Astrocyte (in vitro differentiated cells and primary cell): ENCODE results near the gene CYTH3. TPM values are rescaled to one million over a fixed set of nuclear protein-coding genes. Genes with fewer than 3 reads are reported as not detected.

Experiments used
- DNase-seq: peaks from one replicate; pipeline ENCODE4 v3.0.0-alpha.2; 2010; ENCODE audit warnings: low read depth
- FAIRE-seq: peaks from 2 replicates; lab custom pipeline; 2011; peaks lifted over from hg19 to GRCh38; lab: Jason Lieb, UNC
- H2AFZ ChIP-seq: 2 replicates; pipeline ENCODE4 v1.6.0; 2012; ENCODE audit warnings: low read depth, low read length, inconsistent platforms
- H3K27ac ChIP-seq: 2 replicates; pipeline ENCODE4 v1.5.1; 2011; ENCODE audit warnings: low read depth, low read length, inconsistent platforms
- H3K27me3 ChIP-seq: 2 replicates; pipeline ENCODE4 v1.6.0; 2011; ENCODE audit warnings: low read length, inconsistent platforms; ENCODE audit not compliant: insufficient read depth
- H3K36me3 ChIP-seq: 2 replicates; pipeline ENCODE4 v1.5.1; 2011; ENCODE audit warnings: low read length, inconsistent platforms; ENCODE audit not compliant: insufficient read depth
- H3K4me1 ChIP-seq: 2 replicates; pipeline ENCODE4 v1.5.1; 2011; ENCODE audit warnings: low read length, inconsistent platforms; ENCODE audit not compliant: insufficient read depth
- H3K4me2 ChIP-seq: 2 replicates; pipeline ENCODE4 v1.6.0; 2012; ENCODE audit warnings: low read length, inconsistent platforms
- H3K4me3 ChIP-seq: 2 replicates; pipeline ENCODE4 v1.5.1; 2011; ENCODE audit warnings: low read depth, mild to moderate bottlenecking, low read length, inconsistent platforms; ENCODE audit not compliant: insufficient read depth
- H3K79me2 ChIP-seq: 2 replicates; pipeline ENCODE4 v1.6.0; 2012; ENCODE audit warnings: mild to moderate bottlenecking, low read length, inconsistent platforms; ENCODE audit not compliant: insufficient read depth
- H3K9ac ChIP-seq: 2 replicates; pipeline ENCODE4 v1.6.0; 2012; ENCODE audit warnings: mild to moderate bottlenecking, low read length, inconsistent platforms
- H3K9me3 ChIP-seq: 2 replicates; pipeline ENCODE4 v1.5.1; 2012; ENCODE audit warnings: low read depth, mild to moderate bottlenecking, low read length, inconsistent platforms; ENCODE audit not compliant: insufficient read depth
- H4K20me1 ChIP-seq: 2 replicates; pipeline ENCODE4 v1.6.0; 2012; ENCODE audit warnings: low read length, inconsistent platforms; ENCODE audit not compliant: insufficient read depth
- H3K27ac Mint-ChIP-seq: one replicate; pipeline ENCODE4 v1.8.0; 2021; ENCODE audit warnings: mild to moderate bottlenecking, mixed read lengths; ENCODE audit not compliant: unreplicated experiment
- H3K27me3 Mint-ChIP-seq: one replicate; pipeline ENCODE4 v1.8.0; 2021; ENCODE audit warnings: low read depth, mixed read lengths; ENCODE audit not compliant: unreplicated experiment
- H3K36me3 Mint-ChIP-seq: one replicate; pipeline ENCODE4 v1.8.0; 2021; ENCODE audit warnings: low read depth, mixed read lengths; ENCODE audit not compliant: unreplicated experiment
- H3K4me1 Mint-ChIP-seq: one replicate; pipeline ENCODE4 v1.8.0; 2021; ENCODE audit warnings: low read depth, mixed read lengths; ENCODE audit not compliant: unreplicated experiment
- H3K4me3 Mint-ChIP-seq: one replicate; pipeline ENCODE4 v1.8.0; 2021; ENCODE audit warnings: mild to moderate bottlenecking, moderate library complexity, mixed read lengths; ENCODE audit not compliant: unreplicated experiment
- H3K9me3 Mint-ChIP-seq: one replicate; pipeline ENCODE4 v1.8.0; 2021; ENCODE audit warnings: mild to moderate bottlenecking, mixed read lengths; ENCODE audit not compliant: unreplicated experiment
- EZH2 ChIP-seq: IDR thresholded peaks from 2 replicates; pipeline ENCODE4 v1.6.1; 2012; ENCODE audit warnings: mild to moderate bottlenecking, low read length, inconsistent platforms; ENCODE audit not compliant: insufficient read depth
- total RNA-seq: library from RNA; stranded (reverse); gene quantifications from 2 replicates; pipeline ENCODE4 v1.2.1, GENCODE V29; 2021
- TF ChIP-seq, protein P1 (sequence below): IDR thresholded peaks from 2 replicates; pipeline ENCODE4 v1.5.1; 2011; ENCODE audit warnings: low read depth, mild to moderate bottlenecking, inconsistent platforms, low read length, moderate library complexity; ENCODE audit not compliant: insufficient read depth

Gene CYTH3
- total RNA-seq, 1 donor from 2014 or later, result 29.3 TPM

DNA sequence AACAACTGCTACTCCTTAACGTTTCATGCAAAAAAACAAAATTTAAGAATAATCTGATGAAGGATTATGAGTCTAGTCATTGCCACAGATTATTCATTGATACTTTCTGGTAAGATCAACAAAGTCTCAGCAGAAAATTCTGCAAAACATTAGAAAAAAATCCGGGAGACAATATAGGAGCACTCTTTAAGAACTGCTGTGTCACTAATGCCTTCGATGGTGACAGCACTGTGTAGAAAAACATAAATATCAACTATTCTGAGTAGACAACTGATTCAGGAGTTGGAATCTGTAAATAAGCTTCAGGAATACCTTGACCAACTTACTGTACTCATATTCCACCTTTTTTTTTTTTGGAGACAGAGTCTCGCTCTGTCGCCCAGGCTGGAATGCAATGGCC lies 69.0 kb downstream of the CYTH3 start:
- no peak for TF ChIP-seq EZH2
- TF ChIP-seq, protein P1, sequence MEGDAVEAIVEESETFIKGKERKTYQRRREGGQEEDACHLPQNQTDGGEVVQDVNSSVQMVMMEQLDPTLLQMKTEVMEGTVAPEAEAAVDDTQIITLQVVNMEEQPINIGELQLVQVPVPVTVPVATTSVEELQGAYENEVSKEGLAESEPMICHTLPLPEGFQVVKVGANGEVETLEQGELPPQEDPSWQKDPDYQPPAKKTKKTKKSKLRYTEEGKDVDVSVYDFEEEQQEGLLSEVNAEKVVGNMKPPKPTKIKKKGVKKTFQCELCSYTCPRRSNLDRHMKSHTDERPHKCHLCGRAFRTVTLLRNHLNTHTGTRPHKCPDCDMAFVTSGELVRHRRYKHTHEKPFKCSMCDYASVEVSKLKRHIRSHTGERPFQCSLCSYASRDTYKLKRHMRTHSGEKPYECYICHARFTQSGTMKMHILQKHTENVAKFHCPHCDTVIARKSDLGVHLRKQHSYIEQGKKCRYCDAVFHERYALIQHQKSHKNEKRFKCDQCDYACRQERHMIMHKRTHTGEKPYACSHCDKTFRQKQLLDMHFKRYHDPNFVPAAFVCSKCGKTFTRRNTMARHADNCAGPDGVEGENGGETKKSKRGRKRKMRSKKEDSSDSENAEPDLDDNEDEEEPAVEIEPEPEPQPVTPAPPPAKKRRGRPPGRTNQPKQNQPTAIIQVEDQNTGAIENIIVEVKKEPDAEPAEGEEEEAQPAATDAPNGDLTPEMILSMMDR, result no peak
- H3K9me3 ChIP-seq, result no peaks in the 10 kb centered on the region
- no peaks in the 10 kb centered on the region for H3K27me3 ChIP-seq
- no peak overlapping the region for H3K4me2 ChIP-seq
- H3K36me3 ChIP-seq, result no peaks in the 10 kb centered on the region
- H3K27ac Mint-ChIP-seq, result no peak overlapping the region
- no peaks in the 10 kb centered on the region for H3K9me3 Mint-ChIP-seq
- H2AFZ ChIP-seq, result no peak overlapping the region
- FAIRE-seq (no peak), DNase-seq (no peak)
- no peak overlapping the region for H3K4me3 Mint-ChIP-seq
- peaks cover 8% of the 10 kb centered on the region for H3K4me1 Mint-ChIP-seq
- peaks cover 5% of the 10 kb centered on the region for H3K36me3 Mint-ChIP-seq
- H3K4me1 ChIP-seq, result no peaks in the 10 kb centered on the region
- H3K4me3 ChIP-seq, result no peak overlapping the region
- H3K27me3 Mint-ChIP-seq, result no peaks in the 10 kb centered on the region
- no peak overlapping the region for H3K9ac ChIP-seq
- H4K20me1 ChIP-seq, result peaks cover 53% of the 10 kb centered on the region
- H3K79me2 ChIP-seq, result peaks cover 66% of the 10 kb centered on the region
- H3K27ac ChIP-seq, result no peak overlapping the region

DNA sequence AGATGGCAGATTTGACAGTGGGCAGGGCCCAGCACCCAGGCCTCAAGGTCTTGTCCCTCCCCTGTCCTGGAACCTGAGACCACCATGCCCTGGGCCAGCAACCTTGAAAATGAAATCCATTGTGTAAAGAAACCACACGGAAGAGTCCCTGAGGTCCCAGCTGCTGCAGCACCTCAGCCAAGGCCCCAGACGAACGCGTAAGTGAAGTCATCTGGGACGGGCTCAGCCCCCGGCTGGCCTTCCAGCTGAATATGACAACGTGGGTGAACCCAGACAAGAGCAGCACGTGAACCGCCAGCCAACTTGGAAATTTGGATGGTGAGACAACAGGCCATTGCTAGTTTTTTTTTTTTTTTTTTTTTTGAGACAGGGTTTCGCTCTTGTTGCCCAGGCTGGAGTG lies 70.3 kb downstream of the CYTH3 start:
- DNase-seq (no peak), FAIRE-seq (no peak)
- Histone ChIP-seq H3K9ac (no peak overlapping the region), H3K4me2 (no peak overlapping the region), H3K4me3 (no peak overlapping the region), H3K27me3 (no peaks in the 10 kb centered on the region), H3K27ac (no peak overlapping the region), H4K20me1 (peaks cover 49% of the 10 kb centered on the region), H3K9me3 (no peaks in the 10 kb centered on the region), H3K79me2 (peaks cover 67% of the 10 kb centered on the region), H2AFZ (no peak overlapping the region), H3K4me1 (no peaks in the 10 kb centered on the region), H3K36me3 (no peaks in the 10 kb centered on the region)
- Mint-ChIP-seq H3K36me3 (peaks cover 5% of the 10 kb centered on the region), H3K27me3 (no peaks in the 10 kb centered on the region), H3K9me3 (no peaks in the 10 kb centered on the region), H3K4me1 (peaks cover 12% of the 10 kb centered on the region), H3K4me3 (no peak overlapping the region), H3K27ac (no peak overlapping the region)
- no peak for TF ChIP-seq EZH2
- TF ChIP-seq, protein P1, result no peak

DNA sequence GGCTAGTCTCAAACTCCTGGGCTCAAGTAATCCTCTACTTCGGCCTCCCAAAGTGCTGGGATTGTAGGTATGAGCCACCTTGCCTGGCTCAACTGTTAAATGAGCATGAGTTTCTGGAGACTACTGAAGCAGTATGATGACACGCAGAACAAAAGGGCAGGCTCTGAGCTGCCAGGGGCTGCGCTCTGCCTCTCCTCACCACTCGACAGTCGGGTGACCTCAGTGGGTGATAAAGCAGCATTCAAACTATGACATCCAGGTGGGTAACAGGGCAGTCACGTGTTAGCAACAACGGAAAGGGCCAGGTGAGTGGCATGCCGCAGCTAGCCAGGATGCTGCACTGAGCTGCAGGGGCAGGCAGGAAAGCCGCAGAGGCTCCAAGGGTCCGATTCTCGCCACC lies 71.5 kb downstream of the CYTH3 start:
- H3K27ac Mint-ChIP-seq, result no peak overlapping the region
- TF ChIP-seq, protein P1, result no peak
- TF ChIP-seq EZH2, result no peak
- peaks cover 11% of the 10 kb centered on the region for H3K4me1 Mint-ChIP-seq
- FAIRE-seq (no peak), DNase-seq (no peak)
- Histone ChIP-seq H2AFZ (no peak overlapping the region), H3K4me1 (no peaks in the 10 kb centered on the region), H3K9ac (no peak overlapping the region), H3K4me2 (no peak overlapping the region), H3K9me3 (no peaks in the 10 kb centered on the region), H3K4me3 (no peak overlapping the region), H3K36me3 (no peaks in the 10 kb centered on the region), H3K79me2 (peaks cover 66% of the 10 kb centered on the region), H4K20me1 (peaks cover 41% of the 10 kb centered on the region), H3K27me3 (no peaks in the 10 kb centered on the region), H3K27ac (no peak overlapping the region)
- H3K27me3 Mint-ChIP-seq, result no peaks in the 10 kb centered on the region
- H3K36me3 Mint-ChIP-seq, result peaks cover 5% of the 10 kb centered on the region
- H3K9me3 Mint-ChIP-seq, result no peaks in the 10 kb centered on the region
- no peak overlapping the region for H3K4me3 Mint-ChIP-seq
